Fibroblast of the aortic adventitia (primary cell): ENCODE measurements around the gene UBE2J2. TPM values are rescaled to one million over a fixed set of nuclear protein-coding genes. Genes with fewer than 3 reads are reported as not detected.

Source experiments
- DNase-seq: peaks from one replicate; pipeline ENCODE4 v3.0.0-alpha.2; 2010; ENCODE audit warnings: low read depth
- H3K4me3 ChIP-seq: 2 replicates; pipeline ENCODE4 v1.5.1; 2011; ENCODE audit warnings: low read depth, mild to moderate bottlenecking, control low read depth, low read length, moderate library complexity
- total RNA-seq: library from RNA; depleted of rRNA; stranded (reverse); fragments of >200 nt; gene quantifications from 2 replicates; pipeline ENCODE4 v1.2.3, GENCODE V29; 2012; ENCODE audit warnings: low replicate concordance
- TF ChIP-seq, protein P1 (sequence below): IDR thresholded peaks from 2 replicates; pipeline ENCODE4 v1.5.1; 2011; ENCODE audit warnings: mild to moderate bottlenecking, low read length, control low read depth, inconsistent platforms; ENCODE audit not compliant: insufficient read depth

Gene UBE2J2
- total RNA-seq, 1 donor, result 35.3 TPM

- TF ChIP-seq, protein P1, sequence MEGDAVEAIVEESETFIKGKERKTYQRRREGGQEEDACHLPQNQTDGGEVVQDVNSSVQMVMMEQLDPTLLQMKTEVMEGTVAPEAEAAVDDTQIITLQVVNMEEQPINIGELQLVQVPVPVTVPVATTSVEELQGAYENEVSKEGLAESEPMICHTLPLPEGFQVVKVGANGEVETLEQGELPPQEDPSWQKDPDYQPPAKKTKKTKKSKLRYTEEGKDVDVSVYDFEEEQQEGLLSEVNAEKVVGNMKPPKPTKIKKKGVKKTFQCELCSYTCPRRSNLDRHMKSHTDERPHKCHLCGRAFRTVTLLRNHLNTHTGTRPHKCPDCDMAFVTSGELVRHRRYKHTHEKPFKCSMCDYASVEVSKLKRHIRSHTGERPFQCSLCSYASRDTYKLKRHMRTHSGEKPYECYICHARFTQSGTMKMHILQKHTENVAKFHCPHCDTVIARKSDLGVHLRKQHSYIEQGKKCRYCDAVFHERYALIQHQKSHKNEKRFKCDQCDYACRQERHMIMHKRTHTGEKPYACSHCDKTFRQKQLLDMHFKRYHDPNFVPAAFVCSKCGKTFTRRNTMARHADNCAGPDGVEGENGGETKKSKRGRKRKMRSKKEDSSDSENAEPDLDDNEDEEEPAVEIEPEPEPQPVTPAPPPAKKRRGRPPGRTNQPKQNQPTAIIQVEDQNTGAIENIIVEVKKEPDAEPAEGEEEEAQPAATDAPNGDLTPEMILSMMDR, result no peak
- no peak overlapping the region for H3K4me3 ChIP-seq
- DNase-seq, result no peak
Observed at GRCh38 chr1:1239227-1239613, 34.4 kb downstream of the UBE2J2 start.

DNA sequence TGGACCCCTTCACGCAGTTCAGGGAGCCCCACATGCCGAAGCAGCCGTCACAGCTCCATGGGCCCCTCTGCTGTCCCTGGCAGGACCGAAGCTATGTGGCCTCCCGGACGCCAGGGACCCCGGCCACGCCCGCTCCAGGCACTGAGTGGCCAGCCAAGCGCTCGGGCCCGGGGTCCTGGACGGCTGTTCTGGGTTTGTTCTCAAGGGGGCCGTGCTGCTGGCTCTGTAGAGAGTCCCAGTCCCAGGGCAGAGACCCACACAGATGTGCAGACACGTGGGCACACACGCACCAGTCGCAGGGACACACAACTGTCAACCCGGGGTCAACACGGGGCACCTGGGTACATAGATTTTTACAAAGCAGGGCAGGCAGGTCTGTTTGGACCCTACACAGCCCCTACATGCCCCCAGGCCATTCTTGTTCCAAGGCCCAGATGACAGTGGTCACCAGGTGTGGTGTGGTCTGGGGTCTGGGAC is 34.9 kb downstream of the UBE2J2 start:
- no peak for DNase-seq
- no peak overlapping the region for H3K4me3 ChIP-seq
- TF ChIP-seq, protein P1, result no peak

DNA sequence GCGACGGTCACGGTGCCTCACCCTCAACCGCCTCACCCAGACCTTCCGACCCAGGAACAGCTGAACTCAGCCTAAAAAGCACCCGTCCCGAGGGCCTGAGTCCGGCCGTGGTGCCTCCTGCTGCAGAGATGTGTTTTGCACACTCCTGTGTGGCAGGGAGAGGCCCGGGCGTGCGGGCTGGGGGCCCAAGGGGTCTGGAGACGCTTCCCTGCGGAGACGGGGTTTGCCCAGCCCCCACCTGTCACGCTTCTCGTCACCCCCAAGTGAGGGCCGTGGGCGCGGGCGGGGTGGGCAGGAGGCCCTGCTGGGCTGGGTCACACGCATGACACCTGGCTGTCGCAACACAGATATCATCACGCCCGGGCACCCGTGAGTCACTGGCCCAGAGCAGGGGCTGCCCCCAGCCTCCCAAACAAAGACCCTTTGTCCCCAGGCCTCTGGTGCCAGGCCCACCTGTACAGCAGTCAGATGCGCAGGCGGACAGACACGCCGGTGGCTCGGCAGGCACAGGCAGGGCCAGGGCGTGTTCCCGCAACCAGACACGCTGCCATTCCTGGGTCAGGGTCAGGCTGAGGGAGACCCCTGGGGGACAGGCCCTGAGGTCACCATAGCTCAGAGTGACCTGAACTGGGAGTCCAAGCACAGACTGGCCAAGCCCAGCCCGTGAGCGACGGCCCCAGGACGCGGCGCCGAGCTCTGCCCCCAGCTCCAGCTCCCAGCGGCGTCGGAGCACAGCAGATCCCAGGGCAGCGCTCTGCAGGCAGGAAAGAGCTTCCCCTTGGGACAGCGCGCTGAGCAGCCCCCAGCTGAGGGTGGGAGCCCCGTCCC is 35.6 kb downstream of the UBE2J2 start:
- TF ChIP-seq, protein P1, result no peak
- DNase-seq, result no peak
- no peak overlapping the region for H3K4me3 ChIP-seq

DNA sequence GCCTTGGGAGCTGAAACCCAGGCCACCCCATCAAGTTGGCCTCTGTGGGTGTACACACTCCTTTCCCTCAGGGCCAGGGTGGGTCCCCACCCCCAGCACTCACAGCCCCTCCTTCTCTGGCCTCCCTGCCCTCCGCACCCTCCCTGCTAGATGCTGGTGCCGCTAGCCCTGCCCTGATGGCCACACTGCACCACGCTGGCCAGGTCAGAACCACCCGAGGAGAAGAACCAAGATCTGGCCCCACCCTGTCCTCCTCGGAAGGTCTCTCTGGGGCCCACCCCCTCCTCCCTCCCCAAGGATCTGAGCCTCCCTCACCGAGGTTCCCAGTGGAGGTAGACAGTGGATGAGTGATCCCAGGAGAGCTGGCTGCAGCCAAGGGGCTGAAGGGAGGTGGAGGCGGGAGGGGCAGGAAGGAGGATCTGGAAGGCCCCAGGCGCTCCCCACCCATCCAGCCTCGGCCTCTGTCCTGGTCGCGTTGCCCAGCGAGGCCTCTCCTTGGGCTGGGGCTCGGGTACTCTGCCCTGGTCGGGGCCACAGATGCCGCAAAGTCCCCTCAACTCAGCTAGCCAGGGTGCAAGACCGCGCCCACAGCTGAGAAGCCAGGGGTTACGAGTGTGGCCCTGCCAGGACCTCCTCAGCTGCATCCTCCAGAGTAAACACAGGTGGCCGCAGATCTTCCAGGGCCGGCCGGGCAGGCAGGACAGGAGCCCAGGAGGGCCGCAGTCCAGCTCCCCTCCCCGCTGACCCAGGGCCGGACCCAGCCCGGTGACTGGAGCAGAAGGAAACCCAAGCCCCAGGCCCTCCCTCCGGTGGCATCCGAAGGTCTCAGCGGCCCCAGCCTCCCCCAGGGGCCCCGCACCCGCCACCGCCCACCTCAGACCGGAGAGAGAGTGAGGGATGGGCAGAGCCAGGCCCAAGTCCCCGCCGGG is 36.4 kb downstream of the UBE2J2 start:
- TF ChIP-seq, protein P1, result no peak
- DNase-seq, result no peak
- no peak overlapping the region for H3K4me3 ChIP-seq

GRCh38 chr1:1236176-1236763 is 37.4 kb downstream of the UBE2J2 start:
- no peak for DNase-seq
- H3K4me3 ChIP-seq, result no peak overlapping the region
- TF ChIP-seq, protein P1, result no peak

- no peak for DNase-seq
- no peak overlapping the region for H3K4me3 ChIP-seq
- TF ChIP-seq, protein P1, result no peak
Observed at GRCh38 chr1:1235016-1235744, 38.5 kb downstream of the UBE2J2 start.
